GM19328 (cell line): ENCODE results near the gene KLK15.
A peak's percentile ranks its signal among the peaks of the same experiment; 100 is the strongest.
"Not testable (repeated sequence)": the region's sequence is repeated elsewhere in the genome, so short reads cannot be mapped to it uniquely, and the experiment has no call there.

Experiments
- ATAC-seq: cut with Tn5 transposase; IDR thresholded peaks from one replicate; pipeline ENCODE4 v1.9.1; 2021; ENCODE audit warnings: mild to moderate bottlenecking, moderate library complexity; ENCODE audit not compliant: unreplicated experiment

KLK15 gene

DNA sequence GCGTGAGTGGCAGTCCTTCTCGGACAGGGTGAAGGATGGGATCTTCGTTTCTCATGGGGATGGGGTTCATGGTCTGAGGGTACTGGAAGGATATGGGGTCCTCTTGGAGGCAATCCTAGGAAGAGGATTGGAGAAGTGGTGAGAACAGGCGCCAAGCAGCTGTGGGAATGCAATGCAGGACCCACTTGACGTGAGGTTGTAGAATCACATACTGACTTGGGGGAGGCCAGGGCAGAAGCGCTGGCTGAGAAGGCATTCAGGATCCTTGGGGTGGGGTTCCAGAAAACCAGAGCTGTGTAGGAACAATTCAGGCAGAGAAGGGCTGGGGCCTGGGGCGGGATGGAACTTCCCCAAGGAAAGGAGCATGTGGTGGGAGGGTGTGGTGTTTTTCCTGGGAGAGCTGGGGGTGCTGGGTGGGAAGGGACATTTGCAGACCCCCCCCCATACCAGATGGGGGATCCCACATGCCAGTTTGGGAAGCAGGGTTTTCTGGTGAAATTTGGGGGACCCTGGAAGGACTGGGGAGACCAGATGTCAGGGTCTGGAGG is 10.6 kb downstream of the KLK15 start:
- no peak for ATAC-seq

DNA sequence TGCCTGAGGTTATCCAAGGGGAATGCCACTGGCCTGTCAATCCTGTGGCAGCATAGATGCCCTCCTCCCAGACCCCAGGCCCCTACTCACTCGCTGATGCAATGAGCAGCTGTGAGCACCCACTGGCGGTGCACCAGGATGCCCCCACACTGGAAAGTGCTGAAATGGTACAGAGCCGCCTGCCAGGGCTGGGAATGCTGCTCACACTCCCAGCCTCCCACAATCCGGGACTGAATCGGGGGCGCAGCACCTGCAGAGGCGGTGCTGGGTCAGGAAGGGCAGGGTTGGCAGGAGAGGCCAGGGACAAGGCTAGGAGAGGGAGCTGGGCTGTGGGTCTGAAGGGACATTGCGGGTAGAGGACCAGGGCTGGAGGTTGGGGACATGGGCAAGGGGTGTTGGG is 11.8 kb downstream of the KLK15 start:
- ATAC-seq: no peak

DNA sequence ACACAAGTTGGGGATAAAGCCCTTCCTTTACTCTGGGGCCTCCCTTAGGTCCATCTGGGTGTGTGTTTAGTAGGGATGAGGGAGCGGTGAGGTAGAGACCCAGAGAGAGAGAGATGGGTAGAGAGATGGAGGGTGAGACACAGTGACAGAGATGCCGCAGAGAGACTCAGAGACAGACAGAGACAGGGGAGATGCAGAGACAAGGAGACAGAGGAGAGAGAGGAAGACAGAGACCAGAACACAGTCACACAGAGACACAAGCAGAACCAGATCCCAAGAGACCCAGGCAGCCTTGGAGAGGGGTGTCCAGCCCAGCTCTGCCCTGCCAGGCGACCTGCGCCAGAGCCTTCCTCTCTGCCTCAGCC is 12.1 kb downstream of the KLK15 start:
- ATAC-seq: no peak

DNA sequence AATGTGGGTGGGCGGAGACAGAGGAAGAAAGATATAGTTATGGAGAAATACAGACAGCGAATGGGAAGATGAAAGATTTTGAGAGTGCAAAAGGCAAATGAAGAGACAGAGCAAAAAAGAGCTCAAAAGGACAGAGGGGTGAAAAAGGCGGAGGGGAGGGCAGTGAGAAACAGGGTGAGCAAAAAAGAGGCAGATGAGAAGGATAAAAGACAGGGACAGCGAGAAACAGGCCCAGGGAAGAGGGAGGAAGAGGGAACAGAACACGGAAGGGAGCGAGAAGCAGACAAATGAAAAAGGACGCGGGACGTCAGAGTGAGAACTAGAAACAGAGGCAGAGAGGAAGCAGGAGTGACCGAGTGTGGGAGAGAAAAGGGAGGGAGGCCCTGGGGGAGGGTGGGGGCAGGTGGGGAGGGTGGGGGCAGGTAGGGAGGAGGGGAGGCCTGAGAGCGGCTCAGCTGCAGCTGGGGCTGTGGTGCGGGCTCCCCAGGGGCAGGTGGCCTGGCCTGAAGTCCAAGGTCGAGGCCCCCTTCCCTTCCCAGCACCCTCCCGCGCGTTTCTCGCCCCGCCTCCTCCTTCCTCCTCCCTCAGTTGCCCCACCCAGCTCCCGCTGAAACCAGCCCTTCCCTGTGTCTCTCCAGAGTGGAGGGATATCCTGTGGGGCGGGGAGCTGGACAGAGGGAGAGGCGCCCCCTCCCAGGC is 12.7 kb downstream of the KLK15 start:
- ATAC-seq: no peak

DNA sequence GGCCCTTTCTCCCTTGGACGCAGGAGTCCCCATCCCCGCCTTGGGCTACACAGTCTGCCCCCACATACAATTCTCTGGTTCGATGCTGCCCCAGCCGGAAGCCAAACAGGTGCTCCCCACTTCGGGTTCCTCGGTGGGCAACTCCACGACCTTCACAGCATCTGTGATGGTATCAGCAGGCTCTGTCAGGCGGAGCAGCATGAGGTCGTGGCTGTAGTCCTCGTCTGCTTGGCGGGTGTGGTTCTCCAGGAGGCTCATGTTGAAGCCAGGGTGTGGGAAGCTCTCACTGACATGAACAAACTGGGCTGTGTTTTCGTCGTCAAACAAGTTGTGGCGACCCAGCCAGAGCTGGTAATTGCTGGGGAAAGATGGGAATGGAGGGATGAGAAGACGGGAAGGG is 13.3 kb downstream of the KLK15 start:
- no peak for ATAC-seq

DNA sequence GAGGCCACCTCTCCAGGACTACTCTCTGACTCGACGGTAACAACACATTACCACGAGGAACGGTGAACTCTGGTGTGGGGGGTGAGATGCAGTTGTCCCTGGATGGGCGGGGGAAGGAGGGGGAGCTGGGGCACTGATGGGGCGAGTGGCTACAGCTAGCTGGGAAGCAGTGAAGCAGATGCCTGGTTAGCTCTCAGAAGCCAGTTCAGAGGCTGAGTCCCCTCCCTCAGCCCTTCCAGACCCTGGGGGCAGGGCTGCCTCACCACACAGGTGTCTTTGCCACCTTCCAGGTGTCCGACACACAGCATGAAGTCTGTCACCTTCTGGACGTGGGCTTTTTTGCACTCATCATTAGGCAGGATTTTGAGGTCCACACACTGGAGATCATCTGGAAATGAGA is 13.7 kb downstream of the KLK15 start:
- no peak for ATAC-seq

DNA sequence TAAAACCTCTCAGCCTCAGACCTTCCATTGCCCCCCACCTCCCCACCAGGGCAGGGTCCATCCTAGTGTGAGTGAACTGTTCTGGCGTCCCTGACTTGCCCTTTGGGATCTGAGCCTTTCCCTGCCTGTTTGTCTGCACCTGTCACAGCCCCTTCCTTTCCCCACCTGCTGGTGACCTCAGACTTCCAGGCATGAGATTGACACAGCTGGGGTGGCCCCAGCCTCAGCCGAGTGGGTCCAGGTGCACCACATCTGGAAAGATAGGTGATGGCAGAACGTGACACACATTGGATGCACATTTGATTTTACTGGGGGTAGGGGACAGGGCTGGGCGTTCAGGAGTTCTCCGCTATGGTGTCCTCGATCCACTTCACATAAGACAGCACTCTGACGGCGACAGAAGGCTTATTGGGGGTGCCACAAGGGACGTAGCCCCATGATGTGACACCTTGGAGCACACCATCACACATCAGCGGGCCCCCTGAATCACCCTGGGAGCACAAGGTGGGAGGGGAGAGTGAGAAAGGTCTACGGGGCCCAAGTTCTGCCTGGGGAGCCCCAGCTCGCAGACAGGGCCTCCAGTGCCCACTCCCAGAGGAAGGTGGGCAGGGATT is 14.4 kb downstream of the KLK15 start:
- ATAC-seq: no peak

DNA sequence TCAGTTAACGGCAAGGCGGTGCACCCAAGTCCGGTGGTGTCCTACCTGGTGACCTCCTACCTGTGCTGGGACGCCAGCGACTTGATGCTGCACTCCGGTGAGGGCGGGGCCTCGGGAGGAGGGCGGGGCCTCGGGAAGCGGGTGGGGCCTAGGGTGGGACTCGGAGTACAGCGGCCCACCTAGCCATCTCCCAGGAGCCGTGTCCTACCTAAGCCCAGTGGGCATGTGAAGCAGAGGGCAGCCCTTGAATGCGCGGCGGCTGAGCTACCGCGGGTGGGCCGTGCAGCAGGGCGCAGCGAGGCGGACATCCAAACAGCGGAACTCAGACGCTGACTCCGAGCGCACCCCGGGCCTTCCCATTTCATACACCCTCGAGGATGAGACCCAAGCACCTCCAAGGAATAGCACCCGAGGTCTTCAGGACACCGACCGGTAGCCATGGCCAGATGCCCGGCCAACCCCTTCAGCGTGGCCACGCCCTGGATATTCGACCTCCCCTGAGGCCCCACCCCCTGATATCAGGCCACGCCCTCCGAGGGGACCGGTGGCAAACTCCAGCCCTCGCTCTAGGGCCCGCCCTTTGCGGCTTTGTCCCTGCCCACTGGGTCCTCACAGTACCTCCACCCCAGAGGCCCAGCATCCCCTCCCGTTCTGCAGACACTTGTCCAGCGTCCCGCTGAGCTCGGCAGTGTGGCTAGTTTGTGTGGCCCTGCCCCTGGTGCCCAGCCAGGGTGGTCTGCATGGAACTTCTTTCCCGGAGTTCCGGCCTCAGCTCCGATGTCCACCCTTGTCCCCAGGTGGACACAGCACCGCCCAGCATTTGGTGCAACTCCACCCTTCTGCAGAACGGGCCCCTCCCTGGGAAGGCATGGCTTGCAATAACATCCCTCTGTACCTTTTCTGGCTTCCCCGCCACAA is 15.2 kb downstream of the KLK15 start:
- ATAC-seq: peak; percentile 44

DNA sequence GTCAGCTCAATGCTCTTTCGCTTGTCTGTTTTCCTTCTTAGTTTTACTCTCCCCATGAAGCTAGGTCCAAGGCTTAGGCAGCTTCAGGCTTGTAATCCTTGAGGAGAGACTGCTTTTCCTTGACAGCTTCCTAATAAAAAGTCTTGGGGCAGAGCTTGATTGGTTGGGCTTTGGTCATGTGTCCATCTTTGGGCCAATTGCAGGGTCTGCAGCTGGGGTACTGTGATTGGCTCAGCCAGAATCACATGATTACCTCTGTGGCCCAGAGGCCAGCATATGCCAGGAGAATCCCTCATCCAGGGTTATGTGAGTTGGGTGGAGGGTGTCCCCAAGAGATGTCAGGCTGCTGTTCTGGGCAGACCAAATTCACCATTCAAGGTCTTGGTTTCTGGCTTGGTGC is 17.9 kb downstream of the KLK15 start:
- ATAC-seq: no peak

DNA sequence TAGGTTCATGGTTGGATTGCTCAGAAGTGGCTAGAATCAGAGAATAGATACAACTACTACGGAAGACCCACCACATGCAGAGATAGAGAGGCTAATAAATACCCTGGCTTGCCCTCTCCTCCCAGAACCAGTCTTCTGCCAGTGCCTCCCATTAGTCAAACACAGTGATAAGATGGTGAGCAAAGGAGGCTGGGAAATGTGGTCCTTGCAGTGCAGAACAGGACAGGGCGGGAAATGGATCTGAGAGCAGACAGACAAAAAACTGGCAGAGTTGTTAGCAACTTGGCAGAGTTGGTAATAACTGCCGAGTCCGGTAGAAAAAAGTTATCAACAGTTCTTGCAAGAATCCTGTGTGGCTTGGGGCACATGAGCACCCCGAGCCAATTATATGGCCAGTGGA is 18.5 kb downstream of the KLK15 start:
- ATAC-seq: no peak

DNA sequence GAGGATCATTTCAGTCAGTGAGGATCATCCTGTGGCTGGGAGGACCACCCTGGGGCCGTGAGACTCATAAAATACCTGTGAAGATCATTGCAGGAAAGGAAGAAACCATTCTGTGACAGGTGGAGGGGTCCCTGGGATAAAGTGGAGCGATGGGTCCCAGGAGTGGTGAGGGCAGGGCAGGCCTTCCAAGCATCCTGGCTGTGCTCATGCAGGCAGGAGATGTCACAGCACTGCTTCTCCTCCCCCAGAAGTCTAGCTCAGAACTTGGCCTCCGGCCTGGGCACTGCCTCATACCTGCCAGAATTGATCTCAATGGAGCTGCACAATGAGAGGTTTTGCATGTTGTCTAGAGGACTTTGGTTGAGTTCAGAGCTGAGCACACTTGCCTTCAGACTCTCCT is 20.9 kb downstream of the KLK15 start:
- no peak for ATAC-seq

DNA sequence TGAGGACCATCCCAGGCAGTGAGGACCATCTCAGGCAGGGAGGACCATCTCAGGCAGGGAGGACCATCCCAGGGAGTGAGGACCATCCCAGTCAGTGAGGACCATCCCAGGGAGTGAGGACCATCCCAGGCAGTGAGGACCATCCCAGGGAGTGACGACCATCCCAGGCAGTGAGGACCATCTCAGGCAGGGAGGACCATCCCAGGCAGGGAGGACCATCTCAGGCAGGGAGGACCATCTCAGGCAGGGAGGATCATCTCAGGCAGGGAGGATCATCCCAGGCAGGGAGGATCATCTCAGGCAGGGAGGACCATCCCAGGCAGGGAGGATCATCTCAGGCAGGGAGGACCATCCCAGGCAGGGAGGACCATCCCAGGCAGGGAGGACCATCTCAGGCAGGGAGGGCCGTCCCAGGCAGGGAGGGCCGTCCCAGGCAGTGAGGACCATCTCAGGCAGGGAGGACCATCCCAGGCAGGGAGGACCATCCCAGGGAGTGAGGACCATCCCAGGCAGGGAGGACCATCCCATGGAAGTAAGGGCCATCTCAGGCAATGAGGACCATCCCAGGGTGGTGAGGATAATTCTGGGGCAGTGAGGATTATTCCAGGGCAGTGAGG is 21.6 kb downstream of the KLK15 start:
- not testable (repeated sequence) for ATAC-seq

DNA sequence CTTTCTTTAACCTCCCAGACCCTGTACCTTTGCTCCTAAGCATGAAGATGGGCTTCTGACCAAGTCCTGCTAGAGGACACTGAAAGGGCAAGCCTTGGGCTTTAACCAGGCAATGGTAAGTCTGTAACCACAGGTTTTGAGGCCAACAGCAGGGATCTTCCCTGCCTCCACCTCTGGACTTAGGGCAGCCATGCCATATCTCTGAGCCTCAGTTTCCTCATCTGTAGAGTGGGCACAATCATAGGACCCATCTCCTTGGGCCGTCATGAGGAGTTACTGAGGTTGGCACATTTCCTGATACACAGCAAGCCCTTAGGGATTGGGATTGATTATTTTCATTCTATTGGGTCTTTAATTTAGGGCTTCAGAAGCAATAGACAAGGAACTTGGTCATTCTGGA is 24.5 kb downstream of the KLK15 start:
- ATAC-seq: no peak

DNA sequence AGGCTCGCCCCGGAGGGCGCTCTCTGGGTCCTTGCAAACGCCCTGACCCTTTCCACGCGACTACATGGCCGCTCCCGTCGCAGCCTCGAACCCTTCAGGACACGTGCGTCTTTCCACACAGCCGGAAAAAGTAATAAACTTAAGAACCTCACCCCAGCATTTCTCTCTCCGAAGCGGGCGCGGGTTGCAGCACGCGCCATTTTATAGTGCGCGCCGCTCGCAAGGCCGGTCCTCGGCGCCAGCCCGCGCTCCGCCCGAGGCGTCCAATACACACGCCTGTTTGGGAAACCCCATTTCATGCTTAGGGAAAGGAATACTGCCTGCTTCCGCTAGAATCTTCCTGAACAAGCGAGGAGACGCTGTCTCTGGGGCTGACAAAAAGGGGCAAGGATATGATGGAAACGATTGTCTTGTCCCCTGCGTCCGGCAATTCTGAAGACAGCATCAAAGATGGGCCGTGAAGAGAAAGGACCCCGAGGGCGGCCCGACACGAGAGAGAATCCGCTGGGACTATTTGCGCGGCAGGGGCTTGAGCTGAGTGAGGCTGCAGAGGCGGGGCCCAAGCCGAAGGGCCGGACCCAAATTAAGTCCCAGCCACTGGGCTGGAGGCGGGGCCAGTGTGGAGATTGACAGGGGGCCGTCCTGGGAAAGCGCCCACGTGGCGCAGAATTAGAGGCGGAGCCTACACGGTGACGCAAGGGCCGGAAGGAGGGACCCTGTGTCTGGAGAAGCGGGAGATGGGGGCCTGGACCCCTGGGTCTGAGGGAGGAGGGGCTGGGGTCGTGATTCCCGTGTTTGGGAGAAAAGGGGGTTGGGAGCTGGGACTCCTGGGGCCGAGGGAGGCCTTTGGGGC is 28.7 kb downstream of the KLK15 start:
- peak; percentile 85 for ATAC-seq

DNA sequence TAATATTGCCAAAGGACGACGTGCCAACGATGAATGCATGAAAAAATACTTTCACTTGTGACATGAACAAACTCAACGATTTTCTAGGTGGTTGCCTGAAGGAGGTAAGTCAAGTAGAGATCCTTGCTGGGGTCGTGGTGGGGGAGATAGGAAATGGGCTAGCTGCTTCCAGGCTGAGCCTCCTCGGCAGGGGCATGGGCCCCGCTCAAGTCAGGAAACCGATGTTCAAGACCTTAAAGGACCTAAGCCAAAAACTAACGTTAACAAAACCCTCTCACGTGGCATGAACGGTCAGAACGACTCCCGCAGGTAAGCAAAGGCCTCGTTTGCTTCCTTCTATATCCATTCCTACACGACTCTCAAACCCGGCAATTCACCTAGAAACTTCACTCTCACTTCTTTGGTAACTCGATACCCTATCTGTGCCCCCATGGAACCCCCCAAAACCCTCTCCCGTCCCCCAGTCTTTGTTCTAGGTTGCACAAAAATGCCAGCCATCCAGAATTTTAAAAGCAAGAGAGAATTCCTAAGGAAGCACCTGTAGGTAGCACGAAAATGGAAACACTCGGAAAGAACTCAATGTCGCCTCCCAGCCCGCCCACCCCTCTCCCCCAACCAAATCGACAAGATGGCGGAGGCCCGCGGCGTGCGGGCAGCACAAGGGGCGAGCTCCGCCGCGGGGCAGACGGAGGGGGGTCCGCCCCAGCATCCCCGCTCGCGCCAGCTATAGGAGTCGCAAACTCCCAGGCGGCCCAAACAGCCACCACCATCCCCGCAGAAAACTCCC is 29.5 kb downstream of the KLK15 start:
- no peak for ATAC-seq

DNA sequence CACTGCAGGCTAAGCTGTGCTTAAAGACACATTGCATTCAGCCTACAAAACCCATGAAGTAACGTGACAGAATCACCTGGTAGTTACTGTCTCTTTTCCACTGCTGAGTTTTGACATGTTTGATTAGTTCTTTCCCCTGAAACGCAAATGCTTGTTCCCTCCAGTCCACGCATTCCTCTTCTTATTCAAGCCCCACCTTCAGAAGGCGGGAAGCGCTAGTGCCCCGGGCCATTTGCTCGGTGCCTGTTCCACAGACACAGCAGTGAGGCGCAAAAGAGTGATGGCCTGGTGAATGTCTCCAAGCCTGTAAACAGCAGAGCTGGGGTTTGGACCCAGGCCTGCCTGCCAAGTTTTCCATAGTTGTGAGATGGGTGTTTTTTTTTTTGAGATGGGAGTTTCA is 32.3 kb downstream of the KLK15 start:
- ATAC-seq: no peak

DNA sequence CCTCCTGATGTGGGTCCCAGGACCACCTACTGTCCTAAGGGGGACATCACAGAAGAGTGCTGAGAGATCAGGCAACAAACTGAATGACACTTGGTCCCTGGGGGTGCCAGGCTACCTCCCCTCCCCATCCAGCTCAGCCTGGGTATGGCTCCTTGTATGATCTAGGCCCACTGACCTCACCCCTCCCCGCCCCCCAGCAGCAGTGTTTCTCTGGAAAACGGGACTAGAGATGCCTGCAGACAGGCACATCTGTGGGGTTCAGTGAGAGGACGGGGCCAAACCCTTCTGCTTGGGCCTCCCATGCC is 33.9 kb downstream of the KLK15 start:
- ATAC-seq: no peak

DNA sequence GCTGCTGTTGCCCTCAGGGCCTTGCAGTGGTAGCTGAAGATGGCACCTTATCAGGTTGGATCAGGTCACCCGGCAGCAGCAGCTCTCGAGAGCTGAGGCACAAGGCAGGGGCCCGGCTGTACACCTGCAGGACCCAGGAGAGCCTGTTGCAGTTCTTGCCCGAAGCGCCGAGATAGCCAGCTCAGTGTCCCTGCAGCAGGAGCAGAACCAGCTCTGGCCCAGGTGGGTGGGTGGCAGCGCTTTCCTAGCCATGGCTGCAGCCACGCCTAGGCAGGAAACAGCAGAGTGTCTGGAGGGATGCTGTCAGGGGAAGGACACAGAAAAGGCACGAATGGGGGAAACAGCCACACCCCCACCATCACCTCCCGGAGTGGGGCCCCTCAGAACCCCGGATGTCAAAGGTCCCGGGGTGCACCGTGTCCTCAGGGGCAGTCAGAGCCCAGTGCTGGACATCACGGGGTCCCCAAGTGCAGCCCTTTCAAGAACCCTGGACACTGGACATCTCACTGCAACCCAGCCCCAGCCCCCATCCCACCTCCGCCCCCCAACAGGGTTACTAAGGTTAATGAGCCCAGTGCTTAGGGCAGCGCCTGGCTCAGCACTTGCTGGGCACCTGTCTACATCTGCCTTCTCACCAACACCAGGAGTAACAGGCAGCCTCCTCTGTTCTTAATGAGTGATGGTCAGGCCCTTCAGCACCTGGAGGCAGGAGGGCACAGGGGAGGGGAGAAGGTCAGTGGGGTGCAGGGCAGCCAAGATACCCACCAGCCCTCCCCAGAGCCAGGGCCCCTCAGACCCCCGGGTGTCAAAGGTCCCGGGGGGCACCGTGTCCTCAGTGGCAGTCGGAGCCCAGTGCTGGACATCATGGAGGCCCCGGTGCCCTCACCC is 34.5 kb downstream of the KLK15 start:
- no peak for ATAC-seq
